D721Med (cell line): ENCODE results near the gene ZNF74.

Experiments
- DNase-seq: peaks from one replicate; pipeline ENCODE4 v3.0.0; 2011; ENCODE audit warnings: low spot score; ENCODE audit not compliant: insufficient read length
- FAIRE-seq: peaks from 2 replicates; lab custom pipeline; 2011; peaks lifted over from hg19 to GRCh38; lab: Jason Lieb, UNC
- TF ChIP-seq, protein P1 (sequence below): IDR thresholded peaks from 2 replicates; pipeline ENCODE4 v1.5.1; 2012; ENCODE audit warnings: mild to moderate bottlenecking, control low read depth; ENCODE audit not compliant: insufficient read depth; ENCODE audit errors: missing control alignments

ZNF74 gene

GRCh38 chr22:20425566-20426258, 31.8 kb downstream of the ZNF74 start:
- DNase-seq = no peak
- TF ChIP-seq, protein P1, sequence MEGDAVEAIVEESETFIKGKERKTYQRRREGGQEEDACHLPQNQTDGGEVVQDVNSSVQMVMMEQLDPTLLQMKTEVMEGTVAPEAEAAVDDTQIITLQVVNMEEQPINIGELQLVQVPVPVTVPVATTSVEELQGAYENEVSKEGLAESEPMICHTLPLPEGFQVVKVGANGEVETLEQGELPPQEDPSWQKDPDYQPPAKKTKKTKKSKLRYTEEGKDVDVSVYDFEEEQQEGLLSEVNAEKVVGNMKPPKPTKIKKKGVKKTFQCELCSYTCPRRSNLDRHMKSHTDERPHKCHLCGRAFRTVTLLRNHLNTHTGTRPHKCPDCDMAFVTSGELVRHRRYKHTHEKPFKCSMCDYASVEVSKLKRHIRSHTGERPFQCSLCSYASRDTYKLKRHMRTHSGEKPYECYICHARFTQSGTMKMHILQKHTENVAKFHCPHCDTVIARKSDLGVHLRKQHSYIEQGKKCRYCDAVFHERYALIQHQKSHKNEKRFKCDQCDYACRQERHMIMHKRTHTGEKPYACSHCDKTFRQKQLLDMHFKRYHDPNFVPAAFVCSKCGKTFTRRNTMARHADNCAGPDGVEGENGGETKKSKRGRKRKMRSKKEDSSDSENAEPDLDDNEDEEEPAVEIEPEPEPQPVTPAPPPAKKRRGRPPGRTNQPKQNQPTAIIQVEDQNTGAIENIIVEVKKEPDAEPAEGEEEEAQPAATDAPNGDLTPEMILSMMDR = no peak
- no peak for FAIRE-seq

DNA sequence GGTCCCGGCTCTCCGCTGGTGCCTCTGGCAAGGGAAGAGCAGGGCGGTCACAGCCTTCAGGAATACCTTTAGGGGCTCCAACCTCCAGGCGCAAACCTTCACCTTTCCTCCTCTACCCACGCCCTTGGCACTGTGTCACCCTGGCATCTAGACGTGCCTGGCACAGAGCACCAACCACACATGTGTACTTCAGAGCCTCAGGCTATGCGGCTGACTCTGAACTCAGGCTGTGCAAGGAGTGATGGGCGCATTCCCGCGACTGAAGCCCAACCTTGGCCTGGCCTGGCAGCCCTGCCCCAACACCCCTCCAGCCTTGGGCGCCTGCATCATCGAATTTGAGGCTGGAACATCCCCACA, 32.3 kb downstream of the ZNF74 start:
- TF ChIP-seq, protein P1 = no peak
- no peak for FAIRE-seq
- no peak for DNase-seq

GRCh38 chr22:20427104-20427944, 33.4 kb downstream of the ZNF74 start:
- peak; percentile 17 for DNase-seq
- no peak for FAIRE-seq
- TF ChIP-seq, protein P1 = no peak

- no peak for FAIRE-seq
- peak; percentile 8 for DNase-seq
- TF ChIP-seq, protein P1 = no peak
Observed at GRCh38 chr22:20427945-20428417, 34.0 kb downstream of the ZNF74 start.

- DNase-seq (peak; percentile 17), FAIRE-seq (no peak)
- TF ChIP-seq, protein P1 = no peak
Observed at GRCh38 chr22:20428496-20429253, 34.7 kb downstream of the ZNF74 start.

- TF ChIP-seq, protein P1 = no peak
- DNase-seq = peak; percentile 16
- no peak for FAIRE-seq
Observed at GRCh38 chr22:20429254-20430100, 35.5 kb downstream of the ZNF74 start.
